Measurements from ENCODE around the gene HMGN3. TPM values are rescaled to one million over a fixed set of nuclear protein-coding genes. Genes with fewer than 3 reads are reported as not detected.

Gene HMGN3
- total RNA-seq (100 to 1,000 TPM; 106 to 114 TPM), polyA plus RNA-seq (ENCODE audit: insufficient read length in 6 of 6) (100 to 1,000 TPM; 227 to 274 (median 253) TPM)
- long read RNA-seq, donor 1, transcript HMGN3-201 (6 exons, 831 nt) = major isoform, 113 of 257 reads
- long read RNA-seq, donor 1, transcript HMGN3-202 (6 exons, 872 nt) = minor isoform, 102 of 257 reads
- long read RNA-seq, donor 1, partial matches to known transcripts = 42 of 257 reads
- long read RNA-seq, donor 1, other reads (novel, unspliced or antisense) = 0 of 257 reads
- long read RNA-seq, donor 2, transcript HMGN3-201 (6 exons, 831 nt) = major isoform, 72 of 145 reads
- long read RNA-seq, donor 2, transcript HMGN3-202 (6 exons, 872 nt) = minor isoform, 53 of 145 reads
- long read RNA-seq, donor 2, partial matches to known transcripts = 20 of 145 reads
- long read RNA-seq, donor 2, other reads (novel, unspliced or antisense) = 0 of 145 reads
- long read RNA-seq, donor 3, transcript HMGN3-201 (6 exons, 831 nt) = major isoform, 87 of 158 reads
- long read RNA-seq, donor 3, transcript HMGN3-202 (6 exons, 872 nt) = minor isoform, 40 of 158 reads
- long read RNA-seq, donor 3, partial matches to known transcripts = 31 of 158 reads
- long read RNA-seq, donor 3, other reads (novel, unspliced or antisense) = 0 of 158 reads
- long read RNA-seq, donor 4, transcript HMGN3-201 (6 exons, 831 nt) = major isoform, 72 of 178 reads
- long read RNA-seq, donor 4, transcript HMGN3-202 (6 exons, 872 nt) = minor isoform, 49 of 178 reads
- long read RNA-seq, donor 4, partial matches to known transcripts = 31 of 178 reads
- long read RNA-seq, donor 4, other reads (novel, unspliced or antisense) = 26 of 178 reads
- long read RNA-seq, donor 5, transcript HMGN3-202 (6 exons, 872 nt) = minor isoform, 57 of 152 reads
- long read RNA-seq, donor 5, transcript HMGN3-201 (6 exons, 831 nt) = major isoform, 63 of 152 reads
- long read RNA-seq, donor 5, partial matches to known transcripts = 32 of 152 reads
- long read RNA-seq, donor 5, other reads (novel, unspliced or antisense) = 0 of 152 reads
- long read RNA-seq, donor 6, transcript HMGN3-202 (6 exons, 872 nt) = major isoform, 86 of 201 reads
- long read RNA-seq, donor 6, transcript HMGN3-201 (6 exons, 831 nt) = major isoform, 86 of 201 reads
- long read RNA-seq, donor 6, partial matches to known transcripts = 29 of 201 reads
- long read RNA-seq, donor 6, other reads (novel, unspliced or antisense) = 0 of 201 reads
- long read RNA-seq, donor 7, transcript HMGN3-202 (6 exons, 872 nt) = minor isoform, 42 of 159 reads
- long read RNA-seq, donor 7, transcript HMGN3-201 (6 exons, 831 nt) = major isoform, 59 of 159 reads
- long read RNA-seq, donor 7, partial matches to known transcripts = 58 of 159 reads
- long read RNA-seq, donor 7, other reads (novel, unspliced or antisense) = 0 of 159 reads
- long read RNA-seq, donor 8, transcript HMGN3-201 (6 exons, 831 nt) = major isoform, 49 of 105 reads
- long read RNA-seq, donor 8, transcript HMGN3-202 (6 exons, 872 nt) = minor isoform, 41 of 105 reads
- long read RNA-seq, donor 8, partial matches to known transcripts = 15 of 105 reads
- long read RNA-seq, donor 8, other reads (novel, unspliced or antisense) = 0 of 105 reads
- long read RNA-seq, donor 9, partial matches to known transcripts = 0 of 1 reads
- long read RNA-seq, donor 9, other reads (novel, unspliced or antisense) = 0 of 1 reads
- long read RNA-seq, donor 10, transcript HMGN3-201 (6 exons, 831 nt) = major isoform, 103 of 204 reads
- long read RNA-seq, donor 10, transcript HMGN3-202 (6 exons, 872 nt) = minor isoform, 54 of 204 reads
- long read RNA-seq, donor 10, partial matches to known transcripts = 32 of 204 reads
- long read RNA-seq, donor 10, other reads (novel, unspliced or antisense) = 15 of 204 reads
- long read RNA-seq, donor 11, transcript HMGN3-202 (6 exons, 872 nt) = minor isoform, 48 of 136 reads
- long read RNA-seq, donor 11, transcript HMGN3-201 (6 exons, 831 nt) = major isoform, 61 of 136 reads
- long read RNA-seq, donor 11, partial matches to known transcripts = 27 of 136 reads
- long read RNA-seq, donor 11, other reads (novel, unspliced or antisense) = 0 of 136 reads
- long read RNA-seq, donor 12, transcript HMGN3-201 (6 exons, 831 nt) = major isoform, 60 of 132 reads
- long read RNA-seq, donor 12, transcript HMGN3-202 (6 exons, 872 nt) = minor isoform, 56 of 132 reads
- long read RNA-seq, donor 12, partial matches to known transcripts = 16 of 132 reads
- long read RNA-seq, donor 12, other reads (novel, unspliced or antisense) = 0 of 132 reads

DNA sequence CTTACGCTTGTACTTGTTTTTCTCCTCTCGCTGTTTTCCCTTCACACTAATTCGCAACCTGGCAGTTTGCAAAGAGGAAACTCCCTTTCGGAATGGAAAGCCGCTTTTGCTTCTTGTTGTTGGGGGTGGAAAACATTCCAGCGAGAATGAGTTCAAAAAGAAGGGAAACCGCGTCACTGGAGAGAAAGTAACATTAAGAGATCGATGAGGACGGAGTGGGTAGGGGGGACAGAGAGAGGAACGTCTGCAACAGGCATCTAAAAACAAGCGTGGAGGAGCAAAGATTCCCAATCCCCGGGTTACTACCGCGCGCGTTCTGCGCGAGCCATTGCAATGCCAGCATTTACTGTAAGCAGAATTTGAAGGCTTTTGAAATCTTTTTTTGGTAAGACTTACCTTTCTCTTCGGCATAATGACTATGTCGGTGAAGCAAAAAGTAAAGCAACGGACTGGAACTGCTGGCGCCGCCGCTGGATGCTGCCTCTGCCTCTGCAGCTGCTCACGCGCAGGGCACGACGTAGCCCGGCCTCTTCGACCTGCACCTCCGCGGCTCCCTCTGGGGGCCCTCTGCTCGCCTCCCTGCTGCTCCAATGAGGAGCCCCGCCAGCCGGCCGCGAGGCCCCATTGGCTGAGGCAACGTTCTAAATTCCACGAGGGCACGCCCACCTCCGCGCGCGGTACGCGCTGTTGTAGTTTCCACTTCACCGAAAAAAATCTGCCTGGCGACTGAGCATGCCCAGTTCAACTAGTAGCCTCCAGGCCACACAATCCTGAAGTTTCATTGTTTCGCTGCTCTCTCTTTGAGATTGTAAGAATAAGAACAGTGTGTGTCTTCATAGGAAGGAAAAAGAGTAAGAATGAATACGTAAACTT is at the start of gene HMGN3:
Gene HMGN3, minus strand, starts transcription at position 533 of the 873 bp plus-strand sequence.
- peak; percentile 94 for ATAC-seq
- intact Hi-C loops (cut with DNase I) = no loop called here
- H3K4me1 ChIP-seq = peaks cover 0 to 31% of the 10 kb centered on the region in 2 donors

DNA sequence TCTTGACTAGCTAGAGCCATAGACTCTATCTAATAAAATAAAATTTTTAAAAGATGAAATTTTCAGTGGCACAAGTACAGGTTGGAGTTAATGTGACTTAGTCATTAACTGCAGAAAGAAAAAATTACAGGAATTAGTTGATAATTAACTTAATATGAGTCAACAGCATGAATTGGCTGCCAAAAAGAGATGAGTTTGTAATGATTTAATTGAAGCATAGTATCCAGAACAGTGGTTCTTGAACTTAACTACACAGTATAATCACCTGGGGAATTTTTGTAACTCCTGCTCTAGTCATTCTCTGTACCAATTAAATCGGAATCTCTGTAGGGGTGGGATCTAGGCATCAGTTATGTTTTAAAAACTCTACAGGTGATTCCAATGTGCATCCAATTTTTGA is 46.3 kb upstream of the HMGN3 start:
- Histone ChIP-seq H3K36me3 (no peaks in the 10 kb centered on the region), H3K27ac (no peak overlapping the region), H3K4me3 (no peak overlapping the region), H3K27me3 (no peaks in the 10 kb centered on the region), H3K4me1 (no peaks in the 10 kb centered on the region), H3K9me3 (peaks cover 0 to 11% of the 10 kb centered on the region in 2 donors)
- ATAC-seq (peak; percentile 65), DNase-seq (no peak)
- TF ChIP-seq, protein P1, sequence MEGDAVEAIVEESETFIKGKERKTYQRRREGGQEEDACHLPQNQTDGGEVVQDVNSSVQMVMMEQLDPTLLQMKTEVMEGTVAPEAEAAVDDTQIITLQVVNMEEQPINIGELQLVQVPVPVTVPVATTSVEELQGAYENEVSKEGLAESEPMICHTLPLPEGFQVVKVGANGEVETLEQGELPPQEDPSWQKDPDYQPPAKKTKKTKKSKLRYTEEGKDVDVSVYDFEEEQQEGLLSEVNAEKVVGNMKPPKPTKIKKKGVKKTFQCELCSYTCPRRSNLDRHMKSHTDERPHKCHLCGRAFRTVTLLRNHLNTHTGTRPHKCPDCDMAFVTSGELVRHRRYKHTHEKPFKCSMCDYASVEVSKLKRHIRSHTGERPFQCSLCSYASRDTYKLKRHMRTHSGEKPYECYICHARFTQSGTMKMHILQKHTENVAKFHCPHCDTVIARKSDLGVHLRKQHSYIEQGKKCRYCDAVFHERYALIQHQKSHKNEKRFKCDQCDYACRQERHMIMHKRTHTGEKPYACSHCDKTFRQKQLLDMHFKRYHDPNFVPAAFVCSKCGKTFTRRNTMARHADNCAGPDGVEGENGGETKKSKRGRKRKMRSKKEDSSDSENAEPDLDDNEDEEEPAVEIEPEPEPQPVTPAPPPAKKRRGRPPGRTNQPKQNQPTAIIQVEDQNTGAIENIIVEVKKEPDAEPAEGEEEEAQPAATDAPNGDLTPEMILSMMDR (IDR thresholded peaks at IDR 0.05) = no peak
- intact Hi-C loops (cut with DNase I) = no loop called here

More for the DNA sequence above, at the start of gene HMGN3:
- Histone ChIP-seq H3K27ac (peak within 1 kb of the TSS; percentile 83 to 88), H3K9me3 (no peaks in the 10 kb centered on the region), H3K4me3 (peak within 1 kb of the TSS; percentile 58 to 65), H3K36me3 (no peaks in the 10 kb centered on the region), H3K27me3 (no peaks in the 10 kb centered on the region)
- TF ChIP-seq, protein P1 (IDR thresholded peaks at IDR 0.05) = no peak
- DNase-seq = peak; percentile 87 to 96 (median 96)

DNA sequence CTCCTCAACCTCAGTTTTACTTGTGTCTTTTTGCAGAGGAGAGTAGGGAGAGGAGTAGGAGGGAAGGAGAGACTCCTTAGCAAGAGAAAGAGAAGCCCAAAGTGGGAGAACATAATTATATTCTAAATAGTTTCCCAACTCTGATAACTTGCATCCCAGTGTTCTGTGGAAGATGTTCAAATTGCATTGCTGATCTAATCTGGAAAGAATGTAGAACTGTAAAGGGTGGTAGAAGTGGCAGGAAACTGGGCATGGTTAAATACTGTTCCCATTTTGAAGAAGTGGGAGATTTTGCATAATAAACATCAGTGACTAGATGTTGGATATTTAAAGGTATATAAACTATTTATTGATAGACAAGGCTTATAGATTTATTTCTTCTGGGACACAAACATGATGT is 42.6 kb upstream of the HMGN3 start:
- Histone ChIP-seq H3K9me3 (peaks cover 0 to 10% of the 10 kb centered on the region in 2 donors), H3K27me3 (no peaks in the 10 kb centered on the region), H3K4me1 (no peaks in the 10 kb centered on the region), H3K36me3 (no peaks in the 10 kb centered on the region), H3K4me3 (no peak overlapping the region), H3K27ac (peak overlapping the region in 1 of 2 donors; percentile 18)
- peak; percentile 82 for ATAC-seq
- no peak for DNase-seq
- TF ChIP-seq, protein P1 (IDR thresholded peaks at IDR 0.05) = no peak
- intact Hi-C loops (cut with DNase I) = no loop called here

Data from left lung (tissue), 14 donors.